Measurements from ENCODE around the gene PIPOX. TPM values are rescaled to one million over a fixed set of nuclear protein-coding genes. Genes with fewer than 3 reads are reported as not detected.

Gene PIPOX
- total and polyA plus RNA-seq, 2 donors (not counting 3 experiments of a cell fraction or from before 2014, with no cell fraction given) = 0.62 to 2.5 TPM

- BruUV-seq (replicated peaks) = no TSS peak
- dilution Hi-C loops (cut with MboI; ENCODE audit: extremely low pct_ligation_motif_present, low sequenced_read_pairs) = no loop called here
- H2AFZ ChIP-seq (ENCODE audit: low read depth, low read length) = no peak overlapping the region
- H3K27ac ChIP-seq (ENCODE audit: insufficient read depth, low read depth, low read length) = no peak overlapping the region
- DNase-seq (ENCODE audit: low read depth, low spot score) (no peak), FAIRE-seq (no peak)
- ChIA-PET CTCF (interaction anchor here (1.3 to 2.6 kb wide), 4 partner anchors 26 to 114 kb away, joined by 3 to 10 read pairs (median 4); no protein-coding TSS in a partner anchor), POLR2A (no interaction called here)
- no peak overlapping the region for H3K4me2 ChIP-seq (ENCODE audit: insufficient read depth, low read length)
- no peak for TF ChIP-seq POLR2A (IDR thresholded peaks at IDR 0.05; ENCODE audit: low read depth, low read length)
- no peak for TF ChIP-seq MYC (IDR thresholded peaks at IDR 0.05; ENCODE audit: low read depth, low read length)
- no peak for TF ChIP-seq POLR2AphosphoS5 (IDR thresholded peaks at IDR 0.05; ENCODE audit: insufficient read depth, low read depth, low read length)
- no peak for TF ChIP-seq CTCF (IDR thresholded peaks at IDR 0.05; ENCODE audit: extremely low read depth in 1 of 2, insufficient read depth in 1 of 2, low read depth in 1 of 2, low read length in 2 of 2)
- TF ChIP-seq JUN (IDR thresholded peaks at IDR 0.05; ENCODE audit: borderline replicate concordance, insufficient read depth, insufficient read length, low read depth) = no peak
- no peak for TF ChIP-seq GATA2 (IDR thresholded peaks at IDR 0.05; ENCODE audit: insufficient read depth, insufficient read length, low read depth, low read length)
- no peak for TF ChIP-seq EZH2 (IDR thresholded peaks at IDR 0.05; ENCODE audit: borderline replicate concordance, low read depth, low read length, severe bottlenecking)
- no peak for TF ChIP-seq MAX (IDR thresholded peaks at IDR 0.05; ENCODE audit: insufficient read depth, insufficient read length)
- no peak for TF ChIP-seq FOS (IDR thresholded peaks at IDR 0.05; ENCODE audit: borderline replicate concordance, insufficient read depth, low read length)
- no peaks in the 10 kb centered on the region for H3K36me3 ChIP-seq (ENCODE audit: control insufficient read depth in 2 of 2, extremely low read depth in 1 of 2, insufficient read depth in 2 of 2, low read length in 2 of 2)
- intact Hi-C loops (cut with micrococcal nuclease) = no loop called here
- H3K9ac ChIP-seq (replicated peaks; ENCODE audit: extremely low read depth, insufficient read depth, low read length) = no peak overlapping the region
- H3K4me3 ChIP-seq (replicated peaks in 1 of 3; ENCODE audit: insufficient read depth in 1 of 3, low read depth in 1 of 3, low read length in 3 of 3) = no peak overlapping the region
- no peaks in the 10 kb centered on the region for H3K79me2 ChIP-seq (ENCODE audit: control insufficient read depth, insufficient read depth, low read length)
- no peaks in the 10 kb centered on the region for H3K9me1 ChIP-seq (replicated peaks; ENCODE audit: control insufficient read depth, extremely low read depth, insufficient read depth, low read length)
- H3K27me3 ChIP-seq (ENCODE audit: control insufficient read depth in 2 of 2, insufficient read depth in 2 of 2, low read length in 2 of 2) = no peaks in the 10 kb centered on the region
- H3K9me3 ChIP-seq (replicated peaks; ENCODE audit: control insufficient read depth, insufficient read depth, low read length) = no peaks in the 10 kb centered on the region
- H3K4me1 ChIP-seq (ENCODE audit: control insufficient read depth, extremely low read depth, insufficient read depth, low read length) = no peaks in the 10 kb centered on the region
- no peaks in the 10 kb centered on the region for H4K20me1 ChIP-seq (replicated peaks; ENCODE audit: control insufficient read depth, extremely low read depth, insufficient read depth, low read length)
Measured at GRCh38 chr17:29079433-29079832, 36.5 kb downstream of the PIPOX start.
